Retinal pigment epithelial cell (primary cell): ENCODE measurements around the gene GABBR2.

Experiments
- DNase-seq: peaks from one replicate; pipeline ENCODE4 v3.0.0-alpha.2; 2010; ENCODE audit warnings: low read depth
- H3K4me3 ChIP-seq: 2 replicates; pipeline ENCODE4 v1.5.1; 2011; ENCODE audit warnings: mild to moderate bottlenecking, low read length, control low read depth, moderate library complexity
- TF ChIP-seq, protein P1 (sequence below): conservative IDR thresholded peaks from 2 replicates; pipeline ENCODE4 v1.5.1; 2011; ENCODE audit warnings: low read depth, low read length, control low read depth, inconsistent platforms

Gene GABBR2

DNA sequence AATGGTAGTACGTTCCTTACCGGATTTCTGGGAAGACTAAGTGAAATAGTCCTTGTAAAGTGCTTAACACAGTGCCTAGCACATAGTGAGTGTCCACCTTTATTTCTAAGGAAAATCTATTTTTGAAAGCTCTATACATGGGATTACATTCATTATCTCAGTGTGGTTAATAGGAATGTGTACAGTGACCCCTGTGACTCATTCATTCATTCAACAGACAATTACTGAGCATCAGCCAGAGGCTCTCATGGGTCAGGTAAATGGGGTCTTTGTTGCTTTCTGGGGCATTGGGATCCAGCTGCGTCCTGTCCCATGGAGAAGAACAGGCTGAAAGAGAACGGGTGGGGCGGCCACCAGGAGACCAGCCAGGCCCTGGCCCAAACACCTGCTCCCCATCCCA, 227.1 kb downstream of the GABBR2 start:
- no peak overlapping the region for H3K4me3 ChIP-seq
- TF ChIP-seq, protein P1, sequence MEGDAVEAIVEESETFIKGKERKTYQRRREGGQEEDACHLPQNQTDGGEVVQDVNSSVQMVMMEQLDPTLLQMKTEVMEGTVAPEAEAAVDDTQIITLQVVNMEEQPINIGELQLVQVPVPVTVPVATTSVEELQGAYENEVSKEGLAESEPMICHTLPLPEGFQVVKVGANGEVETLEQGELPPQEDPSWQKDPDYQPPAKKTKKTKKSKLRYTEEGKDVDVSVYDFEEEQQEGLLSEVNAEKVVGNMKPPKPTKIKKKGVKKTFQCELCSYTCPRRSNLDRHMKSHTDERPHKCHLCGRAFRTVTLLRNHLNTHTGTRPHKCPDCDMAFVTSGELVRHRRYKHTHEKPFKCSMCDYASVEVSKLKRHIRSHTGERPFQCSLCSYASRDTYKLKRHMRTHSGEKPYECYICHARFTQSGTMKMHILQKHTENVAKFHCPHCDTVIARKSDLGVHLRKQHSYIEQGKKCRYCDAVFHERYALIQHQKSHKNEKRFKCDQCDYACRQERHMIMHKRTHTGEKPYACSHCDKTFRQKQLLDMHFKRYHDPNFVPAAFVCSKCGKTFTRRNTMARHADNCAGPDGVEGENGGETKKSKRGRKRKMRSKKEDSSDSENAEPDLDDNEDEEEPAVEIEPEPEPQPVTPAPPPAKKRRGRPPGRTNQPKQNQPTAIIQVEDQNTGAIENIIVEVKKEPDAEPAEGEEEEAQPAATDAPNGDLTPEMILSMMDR, result no peak
- DNase-seq, result no peak

DNA sequence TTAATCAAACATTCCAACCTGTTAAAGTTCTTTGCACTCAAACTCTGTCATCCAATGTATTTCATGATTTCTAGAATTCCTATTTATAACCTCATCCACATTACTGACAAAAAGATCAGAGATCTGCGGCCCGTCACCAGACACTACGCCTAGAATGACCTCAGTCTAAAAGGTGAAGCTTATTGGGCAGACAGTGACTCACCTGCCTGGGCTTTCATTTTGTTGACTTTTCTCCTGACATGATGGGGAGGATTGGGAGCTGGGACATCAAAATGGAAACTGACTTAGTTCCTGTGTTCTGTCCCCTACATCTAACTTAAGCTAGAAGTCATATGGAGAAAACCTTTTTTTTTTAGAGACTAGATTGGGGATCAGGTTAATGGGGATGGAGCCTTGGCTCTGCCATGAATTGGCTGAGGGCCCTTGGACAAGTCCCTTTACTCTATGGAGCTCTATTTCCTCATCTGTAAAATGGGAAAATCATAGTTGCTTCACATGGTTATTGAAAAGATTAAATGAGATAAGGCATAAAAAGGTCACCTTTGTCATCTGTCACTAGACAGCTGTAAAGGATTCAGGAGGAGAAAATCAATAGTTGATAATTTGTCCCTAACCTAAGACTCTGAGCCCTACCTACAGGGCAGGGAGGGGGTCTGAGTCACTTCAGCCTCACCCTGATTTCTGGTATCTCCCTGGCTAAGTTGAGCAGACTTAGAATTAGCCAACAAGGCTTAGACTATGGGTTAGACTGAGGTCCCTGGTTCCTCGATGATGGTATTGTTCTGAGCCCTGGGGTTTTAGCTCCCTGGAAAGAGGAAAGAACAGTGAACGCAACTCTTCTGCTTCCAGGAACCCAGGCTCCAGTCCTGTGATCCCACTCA, 228.5 kb downstream of the GABBR2 start:
- H3K4me3 ChIP-seq, result no peak overlapping the region
- TF ChIP-seq, protein P1, result no peak
- no peak for DNase-seq

DNA sequence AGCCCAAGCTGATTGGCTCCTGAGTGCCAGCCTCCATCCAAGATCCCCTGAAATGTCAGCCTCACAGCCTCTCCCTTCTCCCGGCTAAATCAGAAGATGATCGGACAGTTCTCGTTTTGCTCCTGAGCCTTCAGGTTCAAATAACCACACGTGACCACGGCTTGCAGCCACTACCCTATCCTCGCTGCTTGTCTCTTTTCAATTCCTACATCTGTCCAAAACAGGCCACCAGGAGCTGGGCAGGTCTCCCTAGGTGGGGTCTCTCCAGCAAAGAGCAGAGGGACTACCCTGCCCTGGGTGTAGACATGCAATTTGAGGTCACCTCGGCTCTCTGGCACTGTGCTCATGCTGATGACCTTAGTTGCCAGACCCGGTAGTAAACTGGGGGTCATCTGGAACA, 229.3 kb downstream of the GABBR2 start:
- no peak overlapping the region for H3K4me3 ChIP-seq
- DNase-seq, result no peak
- TF ChIP-seq, protein P1, result no peak

DNA sequence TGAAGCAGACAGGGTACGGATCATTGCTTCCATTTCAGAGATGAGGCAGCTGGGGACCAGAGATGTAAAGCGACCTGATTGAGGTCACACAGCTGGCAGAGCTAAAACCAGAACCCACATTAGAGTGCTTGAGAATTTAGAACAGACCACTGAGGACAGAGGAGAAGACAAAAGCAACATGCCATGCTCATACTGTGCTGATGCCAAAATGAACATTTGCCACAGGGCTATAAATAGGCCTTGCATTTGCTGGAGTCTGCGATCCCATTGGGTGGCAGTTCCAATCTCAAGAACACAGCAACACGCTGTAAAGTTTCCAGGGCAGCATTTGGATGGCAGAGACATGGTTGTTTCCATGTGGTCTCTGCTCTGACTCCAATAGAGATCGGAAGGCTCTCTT, 230.9 kb downstream of the GABBR2 start:
- no peak for DNase-seq
- H3K4me3 ChIP-seq, result no peak overlapping the region
- TF ChIP-seq, protein P1, result no peak

DNA sequence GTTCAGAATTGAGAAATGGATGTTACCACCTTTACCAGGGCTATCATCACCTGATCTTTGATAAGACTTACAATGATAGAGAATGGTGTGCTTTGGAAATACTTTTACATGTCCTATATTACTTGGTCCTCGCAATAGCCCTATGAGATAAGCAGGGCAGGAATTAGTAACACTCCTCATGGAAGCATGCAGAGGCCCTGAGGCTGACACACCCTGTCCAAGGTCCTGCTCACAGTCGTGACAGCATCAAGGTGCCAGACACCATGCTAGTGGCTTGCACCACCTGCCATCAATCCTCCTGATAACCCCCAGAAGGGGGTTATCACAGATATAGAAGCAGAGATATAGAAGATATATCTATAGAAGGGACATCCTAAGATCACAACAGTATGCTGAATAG, 236.5 kb downstream of the GABBR2 start:
- TF ChIP-seq, protein P1, result no peak
- H3K4me3 ChIP-seq, result no peak overlapping the region
- DNase-seq, result no peak

DNA sequence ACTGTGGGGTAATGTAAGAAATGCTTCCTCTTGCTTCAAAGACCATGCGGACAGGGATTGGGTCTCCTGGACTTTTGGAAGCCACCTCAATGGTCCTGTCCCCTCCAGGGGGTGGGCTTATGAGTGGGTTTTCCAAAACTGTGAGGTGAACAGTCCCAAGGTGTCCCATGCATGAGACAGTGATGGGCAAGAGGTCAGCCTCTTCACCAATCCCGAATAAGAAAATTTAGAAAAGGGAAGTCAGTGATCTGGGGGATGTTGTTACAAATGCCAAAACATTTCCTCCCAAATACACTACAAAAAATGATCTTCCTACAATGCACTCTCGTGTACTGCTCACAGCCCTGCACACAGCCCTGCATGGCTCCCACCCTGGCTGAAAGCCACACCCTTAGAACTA, 237.6 kb downstream of the GABBR2 start:
- H3K4me3 ChIP-seq, result no peak overlapping the region
- no peak for DNase-seq
- TF ChIP-seq, protein P1, result no peak
